Mesendoderm (in vitro differentiated cells): ENCODE measurements around the gene ADAM12.
A peak's percentile ranks its signal among the peaks of the same experiment; 100 is the strongest.

Source experiments
- DNase-seq: peaks from one replicate; pipeline ENCODE4 v3.0.0; 2013
- H2AK5ac ChIP-seq: 2 replicates; pipeline ENCODE4 v1.6.1; 2013; ENCODE audit warnings: low read length, inconsistent platforms
- H2BK120ac ChIP-seq: 2 replicates; pipeline ENCODE4 v1.6.1; 2013; ENCODE audit warnings: low read depth, mild to moderate bottlenecking, low read length, moderate library complexity, mixed read lengths
- H2BK15ac ChIP-seq: replicated peaks from 2 replicates; pipeline ENCODE4 v1.6.1; 2013; ENCODE audit warnings: low read depth, mild to moderate bottlenecking, moderate library complexity
- H2BK5ac ChIP-seq: 2 replicates; pipeline ENCODE4 v1.6.1; 2013; ENCODE audit warnings: low read length, inconsistent platforms
- H3K18ac ChIP-seq: 2 replicates; pipeline ENCODE4 v1.6.1; 2013; ENCODE audit warnings: mild to moderate bottlenecking, low read length, mixed read lengths
- H3K23ac ChIP-seq: one replicate; pipeline ENCODE4 v1.6.1; 2013; ENCODE audit warnings: low read length
- H3K27ac ChIP-seq: 2 replicates; pipeline ENCODE4 v1.5.1; 2013; ENCODE audit warnings: low read depth, mild to moderate bottlenecking, inconsistent platforms, low read length, moderate library complexity
- H3K27me3 ChIP-seq: 2 replicates; pipeline ENCODE4 v1.6.1; 2013; ENCODE audit warnings: low read length, control low read depth, mild to moderate bottlenecking, inconsistent platforms; ENCODE audit not compliant: insufficient read depth, poor library complexity
- H3K36me3 ChIP-seq: 2 replicates; pipeline ENCODE4 v1.6.1; 2013; ENCODE audit warnings: low read length, inconsistent platforms; ENCODE audit not compliant: control insufficient read depth, insufficient read depth
- H3K4ac ChIP-seq: one replicate; pipeline ENCODE4 v1.6.1; 2013; ENCODE audit warnings: low read depth, mild to moderate bottlenecking, low read length, moderate library complexity
- H3K4me1 ChIP-seq: 2 replicates; pipeline ENCODE4 v1.6.1; 2013; ENCODE audit warnings: low read depth, low read length, inconsistent platforms; ENCODE audit not compliant: control insufficient read depth
- H3K4me2 ChIP-seq: 2 replicates; pipeline ENCODE4 v1.6.1; 2013; ENCODE audit warnings: low read length
- H3K4me3 ChIP-seq: 2 replicates; pipeline ENCODE4 v1.5.1; 2013; ENCODE audit warnings: mild to moderate bottlenecking, low read length
- H3K56ac ChIP-seq: one replicate; pipeline ENCODE4 v1.6.1; 2013; ENCODE audit warnings: low read length
- H3K79me1 ChIP-seq: 2 replicates; pipeline ENCODE4 v1.6.1; 2013; ENCODE audit warnings: low read length, inconsistent platforms
- H3K79me2 ChIP-seq: 2 replicates; pipeline ENCODE4 v1.6.1; 2013; ENCODE audit warnings: mild to moderate bottlenecking, low read length; ENCODE audit not compliant: control insufficient read depth, insufficient read depth
- H3K9ac ChIP-seq: 2 replicates; pipeline ENCODE4 v1.6.1; 2013; ENCODE audit warnings: low read length, inconsistent platforms
- H4K5ac ChIP-seq: one replicate; pipeline ENCODE4 v1.6.1; 2013; ENCODE audit warnings: low read length
- H4K8ac ChIP-seq: one replicate; pipeline ENCODE4 v1.6.1; 2013; ENCODE audit warnings: low read depth, mild to moderate bottlenecking, control low read depth, low read length, moderate library complexity
- WGBS: extraction: QIAGEN DNeasy Blood & Tissue Kit; methylation state at CpG from one replicate; pipeline ENCODE4 v1.1.7; 2013; ENCODE audit warnings: low lambda C conversion rate, missing lambda C conversion rate; ENCODE audit not compliant: insufficient coverage; ENCODE audit errors: extremely low coverage; 5-methylcytosine and 5-hydroxymethylcytosine counted together

The ADAM12 gene

DNA sequence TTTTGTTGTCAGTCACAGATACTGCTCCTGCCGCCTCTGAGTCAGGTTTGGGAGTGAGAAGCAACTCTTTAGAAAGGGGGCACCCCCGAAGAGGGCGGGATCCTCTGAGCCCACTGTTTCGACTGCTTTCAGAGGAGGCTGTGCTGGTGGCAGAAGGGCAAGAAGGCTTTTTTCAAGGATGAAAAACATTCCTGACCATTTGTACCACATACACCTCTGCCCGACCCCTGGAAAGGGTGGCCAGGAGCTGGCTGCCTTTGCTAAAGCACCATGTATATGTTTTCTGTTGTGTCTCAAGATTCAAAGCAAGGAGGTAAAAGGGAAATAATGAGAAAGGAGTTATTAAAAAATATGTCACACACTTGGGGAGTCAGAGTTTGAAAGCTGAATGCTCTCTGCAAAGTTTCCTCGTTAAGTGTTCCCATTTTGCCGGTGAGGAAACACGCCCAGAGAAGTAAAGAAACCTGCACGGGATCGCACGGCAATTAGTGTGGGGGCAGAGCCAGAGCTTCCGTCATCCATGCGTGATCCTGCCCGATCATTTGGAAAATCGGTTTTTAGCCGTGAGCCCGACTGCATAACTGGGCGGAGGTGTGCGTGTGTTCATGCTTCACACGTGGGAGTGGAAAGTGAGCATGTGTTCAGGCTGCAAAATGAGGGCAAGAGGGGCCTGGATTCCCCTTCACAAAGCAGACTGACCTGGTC is 163.2 kb downstream of the ADAM12 start:
- Histone ChIP-seq H3K79me2 (no peaks in the 10 kb centered on the region), H3K9ac (no peak overlapping the region), H4K5ac (no peak overlapping the region), H3K4me1 (no peaks in the 10 kb centered on the region), H3K27ac (no peak overlapping the region), H3K18ac (no peak overlapping the region), H2BK5ac (no peak overlapping the region), H4K8ac (no peak overlapping the region), H3K56ac (no peak overlapping the region), H3K4me2 (no peak overlapping the region), H2AK5ac (no peak overlapping the region), H3K79me1 (no peaks in the 10 kb centered on the region), H3K36me3 (no peaks in the 10 kb centered on the region), H3K4ac (no peak overlapping the region), H3K23ac (peak overlapping the region; percentile 15), H2BK120ac (no peak overlapping the region), H3K4me3 (no peak overlapping the region), H3K27me3 (no peaks in the 10 kb centered on the region), H2BK15ac (no peak overlapping the region)
- DNase-seq, result no peak
- WGBS, result no CpG with 5 or more reads among the region's 20 CpGs

DNA sequence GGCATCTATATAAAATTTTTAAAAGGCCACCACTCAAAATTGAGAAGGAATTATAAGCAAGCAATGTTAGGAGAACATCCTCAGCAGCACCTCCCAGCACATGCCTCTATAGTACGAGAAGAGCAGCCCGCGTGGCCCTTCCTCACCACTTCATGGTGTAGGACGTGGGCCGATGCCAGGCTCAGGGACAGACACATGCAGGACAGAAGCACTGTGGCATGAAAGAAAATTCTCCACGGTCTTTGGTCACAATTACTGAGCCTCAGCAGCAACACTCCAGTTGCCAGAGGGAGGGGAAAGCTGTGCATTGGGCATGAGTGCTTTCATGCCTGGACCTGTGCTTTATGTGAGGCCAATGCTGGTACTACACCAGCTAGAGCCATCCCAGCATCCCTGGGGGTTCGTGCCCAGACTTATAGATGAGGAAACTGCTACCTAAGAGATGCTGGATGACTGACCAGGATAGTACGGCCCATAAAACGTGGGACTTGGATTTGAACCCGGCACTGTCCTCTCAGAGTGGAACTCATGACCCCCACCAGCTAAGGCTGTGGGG is 164.7 kb downstream of the ADAM12 start:
- H3K4ac ChIP-seq, result no peak overlapping the region
- no peaks in the 10 kb centered on the region for H3K79me1 ChIP-seq
- no peak overlapping the region for H3K4me2 ChIP-seq
- H3K18ac ChIP-seq, result no peak overlapping the region
- H3K4me3 ChIP-seq, result no peak overlapping the region
- no peak for DNase-seq
- WGBS, result no CpG with 5 or more reads among the region's 10 CpGs
- no peak overlapping the region for H3K27ac ChIP-seq
- no peak overlapping the region for H3K9ac ChIP-seq
- no peak overlapping the region for H2BK5ac ChIP-seq
- no peaks in the 10 kb centered on the region for H3K4me1 ChIP-seq
- no peak overlapping the region for H3K23ac ChIP-seq
- no peaks in the 10 kb centered on the region for H3K36me3 ChIP-seq
- H3K56ac ChIP-seq, result no peak overlapping the region
- H4K5ac ChIP-seq, result no peak overlapping the region
- no peak overlapping the region for H2AK5ac ChIP-seq
- H2BK15ac ChIP-seq, result no peak overlapping the region
- H3K27me3 ChIP-seq, result no peaks in the 10 kb centered on the region
- no peak overlapping the region for H4K8ac ChIP-seq
- no peaks in the 10 kb centered on the region for H3K79me2 ChIP-seq
- H2BK120ac ChIP-seq, result no peak overlapping the region

DNA sequence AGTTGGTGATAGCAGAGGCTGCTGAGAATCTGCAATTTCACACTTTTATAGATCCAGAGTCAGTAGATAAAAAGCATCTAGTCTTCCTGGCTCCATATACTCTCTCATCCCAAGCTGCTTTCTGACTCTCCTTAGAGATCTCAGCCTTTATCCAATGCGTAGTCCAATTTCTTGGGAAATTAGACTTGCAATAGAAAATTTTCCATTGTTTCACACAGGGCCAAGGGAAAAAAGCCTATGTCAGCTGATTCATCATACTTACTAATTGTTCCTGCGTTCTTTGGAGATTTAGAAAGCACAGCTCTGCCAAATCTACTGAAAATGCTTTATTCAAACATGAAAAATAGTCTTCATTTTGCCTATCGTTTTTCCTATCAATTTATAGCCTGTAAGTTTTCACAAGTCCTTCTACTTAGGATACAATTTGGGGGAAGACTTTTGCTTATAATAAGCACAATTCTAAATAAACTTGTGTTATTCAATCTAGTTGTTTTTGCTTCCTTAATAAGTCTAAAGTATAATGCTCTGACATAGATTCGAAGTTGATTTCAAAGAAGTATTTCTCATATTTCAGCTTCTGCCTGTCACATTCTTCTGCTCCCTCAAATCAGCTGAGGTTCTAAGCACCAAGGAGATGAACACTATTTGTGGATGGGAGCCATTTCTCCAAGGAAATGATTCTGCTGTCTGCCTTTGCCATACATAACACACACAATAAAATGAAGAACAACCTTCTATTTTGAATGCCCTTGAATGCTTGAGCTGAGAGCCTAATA is 165.4 kb downstream of the ADAM12 start:
- no peak for DNase-seq
- Histone ChIP-seq H3K4me1 (no peaks in the 10 kb centered on the region), H3K36me3 (no peaks in the 10 kb centered on the region), H3K27me3 (no peaks in the 10 kb centered on the region), H2BK5ac (no peak overlapping the region), H3K18ac (no peak overlapping the region), H4K5ac (no peak overlapping the region), H2BK15ac (no peak overlapping the region), H4K8ac (no peak overlapping the region), H3K79me1 (no peaks in the 10 kb centered on the region), H3K4me3 (no peak overlapping the region), H3K4ac (no peak overlapping the region), H3K56ac (no peak overlapping the region), H3K4me2 (no peak overlapping the region), H2BK120ac (no peak overlapping the region), H3K79me2 (no peaks in the 10 kb centered on the region), H3K27ac (no peak overlapping the region), H3K23ac (no peak overlapping the region), H2AK5ac (no peak overlapping the region), H3K9ac (no peak overlapping the region)
- WGBS, result no CpG with 5 or more reads among the region's 4 CpGs

DNA sequence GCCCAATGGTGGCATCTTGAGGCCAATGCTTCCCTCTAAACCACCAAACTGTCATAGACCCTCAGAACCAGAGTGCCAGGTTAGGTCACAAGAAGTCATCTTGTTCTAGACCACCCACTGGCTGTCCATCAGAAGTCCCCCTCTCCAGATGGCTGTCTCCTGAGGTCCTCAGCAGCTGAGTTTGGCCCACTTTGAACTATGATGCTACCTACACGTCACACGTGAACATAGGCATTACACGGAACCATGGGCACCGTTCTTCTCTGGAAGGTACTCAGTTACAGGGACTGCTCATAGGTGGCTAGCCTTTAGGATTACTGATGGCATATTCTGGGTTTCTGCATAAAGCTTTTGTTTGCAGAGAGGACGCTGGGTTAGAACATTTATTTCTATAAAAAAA is 166.4 kb downstream of the ADAM12 start:
- H4K5ac ChIP-seq, result no peak overlapping the region
- no peak overlapping the region for H3K4me3 ChIP-seq
- H3K4me1 ChIP-seq, result no peaks in the 10 kb centered on the region
- no peak overlapping the region for H4K8ac ChIP-seq
- H3K9ac ChIP-seq, result no peak overlapping the region
- WGBS, result no CpG with 5 or more reads among the region's 5 CpGs
- H3K27ac ChIP-seq, result no peak overlapping the region
- no peak overlapping the region for H2BK5ac ChIP-seq
- no peaks in the 10 kb centered on the region for H3K27me3 ChIP-seq
- no peak overlapping the region for H3K23ac ChIP-seq
- no peaks in the 10 kb centered on the region for H3K79me2 ChIP-seq
- no peak overlapping the region for H3K56ac ChIP-seq
- no peaks in the 10 kb centered on the region for H3K79me1 ChIP-seq
- no peak overlapping the region for H3K18ac ChIP-seq
- H3K4me2 ChIP-seq, result no peak overlapping the region
- H2BK120ac ChIP-seq, result no peak overlapping the region
- no peaks in the 10 kb centered on the region for H3K36me3 ChIP-seq
- H2AK5ac ChIP-seq, result no peak overlapping the region
- no peak overlapping the region for H2BK15ac ChIP-seq
- DNase-seq, result no peak
- no peak overlapping the region for H3K4ac ChIP-seq

DNA sequence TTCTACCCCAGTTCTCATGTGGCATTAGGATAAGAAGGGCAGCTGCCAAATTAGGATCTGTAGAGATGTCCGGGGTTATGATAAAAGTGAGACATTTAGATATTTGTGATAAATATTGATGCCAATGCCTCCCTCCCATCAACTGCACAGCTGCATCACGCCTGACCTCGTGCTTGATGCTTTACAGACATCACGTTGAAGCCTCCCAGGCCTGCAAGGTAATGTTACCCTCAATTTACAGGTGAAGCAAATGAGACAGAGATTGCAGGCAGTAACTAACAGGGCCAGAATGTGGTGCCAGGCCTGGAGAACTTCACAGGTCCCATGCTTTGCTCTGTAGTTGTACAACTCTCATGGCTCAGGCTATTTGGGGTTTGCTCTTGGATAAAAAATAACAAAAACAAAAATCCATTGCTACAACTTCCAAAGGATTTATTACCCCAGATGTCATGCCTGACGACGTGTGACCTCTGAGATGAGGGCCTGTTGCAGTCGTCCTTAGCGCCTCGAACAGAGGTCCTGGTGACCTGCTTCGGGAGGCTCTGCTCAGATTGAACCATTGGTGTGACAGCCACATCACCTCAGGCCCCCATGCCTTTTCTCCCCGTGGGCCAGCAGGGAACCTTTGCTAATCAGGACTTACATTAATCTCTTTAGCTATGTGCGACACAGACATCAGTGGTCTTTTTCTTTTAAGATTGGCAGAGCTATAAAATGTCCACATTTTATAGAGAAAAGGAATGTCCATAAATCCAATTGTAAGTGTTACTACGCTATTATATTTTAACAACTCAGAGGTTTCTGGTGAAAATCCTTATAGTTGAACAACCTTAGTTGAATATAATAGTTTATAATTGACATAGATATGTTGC is 169.3 kb downstream of the ADAM12 start:
- no peaks in the 10 kb centered on the region for H3K79me2 ChIP-seq
- H3K18ac ChIP-seq, result no peak overlapping the region
- H2BK120ac ChIP-seq, result no peak overlapping the region
- H3K27me3 ChIP-seq, result no peaks in the 10 kb centered on the region
- no peak for DNase-seq
- H3K4me3 ChIP-seq, result no peak overlapping the region
- no peak overlapping the region for H4K5ac ChIP-seq
- no peaks in the 10 kb centered on the region for H3K36me3 ChIP-seq
- H4K8ac ChIP-seq, result no peak overlapping the region
- peaks cover 5% of the 10 kb centered on the region for H3K4me1 ChIP-seq
- no peaks in the 10 kb centered on the region for H3K79me1 ChIP-seq
- no peak overlapping the region for H3K4me2 ChIP-seq
- H3K56ac ChIP-seq, result no peak overlapping the region
- H3K27ac ChIP-seq, result no peak overlapping the region
- no peak overlapping the region for H3K4ac ChIP-seq
- no peak overlapping the region for H3K23ac ChIP-seq
- no peak overlapping the region for H2BK15ac ChIP-seq
- H2BK5ac ChIP-seq, result no peak overlapping the region
- H3K9ac ChIP-seq, result no peak overlapping the region
- no CpG with 5 or more reads among the region's 13 CpGs for WGBS
- no peak overlapping the region for H2AK5ac ChIP-seq
